BLaER1 (cell line): ENCODE results near the gene MAP1B.

ENCODE experiments used
- H3K27ac ChIP-seq: shearing (Covaris generic); formaldehyde crosslinking; 2 replicates; pipeline ENCODE4 v1.8.1; 2022
- H3K27me3 ChIP-seq: shearing (Covaris generic); formaldehyde crosslinking; 2 replicates; pipeline ENCODE4 v1.8.1; 2022
- H3K36me3 ChIP-seq: shearing (Covaris generic); formaldehyde crosslinking; 2 replicates; pipeline ENCODE4 v1.8.1; 2022
- H3K4me1 ChIP-seq: shearing (Covaris generic); formaldehyde crosslinking; 2 replicates; pipeline ENCODE4 v1.8.1; 2022
- H3K4me2 ChIP-seq: shearing (Covaris generic); formaldehyde crosslinking; 2 replicates; pipeline ENCODE4 v1.8.1; 2022
- H3K4me3 ChIP-seq: shearing (Covaris generic); formaldehyde crosslinking; 2 replicates; pipeline ENCODE4 v1.8.1; 2022
- H3K9ac ChIP-seq: shearing (Covaris generic); formaldehyde crosslinking; 2 replicates; pipeline ENCODE4 v1.8.1; 2022
- H3K9me3 ChIP-seq: shearing (Covaris generic); formaldehyde crosslinking; 2 replicates; pipeline ENCODE4 v1.8.1; 2022
- H4K20me1 ChIP-seq: shearing (Covaris generic); formaldehyde crosslinking; 2 replicates; pipeline ENCODE4 v1.8.1; 2022
- Cebpa-rat ChIP-seq: shearing (Covaris generic); IDR thresholded peaks from 2 replicates; pipeline ENCODE4 v1.8.1; 2022

The MAP1B gene

DNA sequence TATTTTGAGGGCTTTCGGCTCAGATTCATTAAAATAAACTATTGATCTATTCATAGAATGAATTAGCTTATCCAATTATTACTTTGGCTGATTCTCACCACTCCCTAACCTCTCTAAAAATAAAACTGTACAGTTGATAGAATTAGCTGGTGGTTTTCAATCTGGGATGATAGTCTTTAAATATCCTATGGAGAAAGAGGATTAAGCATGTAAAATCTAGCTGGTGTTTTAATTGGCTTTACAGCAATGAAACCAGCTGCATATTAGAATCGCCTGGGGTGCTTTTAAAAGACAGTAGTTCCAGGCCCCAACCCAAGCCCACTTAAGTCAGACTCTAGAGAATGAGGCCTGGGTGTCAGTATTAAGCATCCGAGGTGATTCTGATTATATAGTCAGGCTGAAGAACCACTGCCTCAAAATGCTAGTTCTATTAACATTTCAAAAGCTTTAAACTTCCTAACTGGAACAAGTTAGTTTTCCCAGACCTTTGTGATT is 95.1 kb downstream of the MAP1B start:
- no peaks in the 10 kb centered on the region for H4K20me1 ChIP-seq

GRCh38 chr5:72203251-72203845 is 96.1 kb downstream of the MAP1B start:
- H3K4me1 ChIP-seq: no peaks in the 10 kb centered on the region
- H3K4me3 ChIP-seq: no peak overlapping the region
- TF ChIP-seq Cebpa-rat: no peak
- H3K27ac ChIP-seq: no peak overlapping the region
- H4K20me1 ChIP-seq: no peaks in the 10 kb centered on the region
- no peak overlapping the region for H3K4me2 ChIP-seq
- no peak overlapping the region for H3K9ac ChIP-seq
- H3K36me3 ChIP-seq: peaks cover 67% of the 10 kb centered on the region
- H3K27me3 ChIP-seq: no peaks in the 10 kb centered on the region
- no peaks in the 10 kb centered on the region for H3K9me3 ChIP-seq

More for the DNA sequence above, 95.1 kb downstream of the MAP1B start:
- no peak overlapping the region for H3K27ac ChIP-seq
- no peak overlapping the region for H3K4me3 ChIP-seq
- TF ChIP-seq Cebpa-rat: no peak
- no peak overlapping the region for H3K4me2 ChIP-seq
- H3K4me1 ChIP-seq: no peaks in the 10 kb centered on the region
- H3K27me3 ChIP-seq: no peaks in the 10 kb centered on the region
- no peak overlapping the region for H3K9ac ChIP-seq
- peaks cover 77% of the 10 kb centered on the region for H3K36me3 ChIP-seq
- no peaks in the 10 kb centered on the region for H3K9me3 ChIP-seq

DNA sequence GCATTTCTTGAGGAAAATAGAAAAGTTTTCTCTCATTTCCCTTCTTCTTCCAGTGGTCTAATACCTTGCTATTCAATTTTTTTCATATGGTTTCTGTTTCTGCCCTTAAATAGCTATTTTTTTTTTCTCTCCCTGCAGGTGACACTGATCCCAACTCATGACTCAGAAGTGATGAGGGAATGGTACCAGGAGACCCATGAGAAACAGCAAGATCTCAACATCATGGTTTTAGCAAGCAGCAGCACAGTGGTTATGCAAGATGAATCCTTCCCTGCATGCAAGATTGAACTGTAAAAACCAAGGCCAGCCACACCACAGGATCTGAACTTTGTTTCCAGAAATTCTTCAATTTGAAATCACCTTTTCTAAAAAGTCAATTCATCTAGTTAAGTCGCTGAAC is 97.7 kb downstream of the MAP1B start:
- H3K4me1 ChIP-seq: no peaks in the 10 kb centered on the region
- H3K36me3 ChIP-seq: peaks cover 51% of the 10 kb centered on the region

GRCh38 chr5:72205431-72206009 is 98.2 kb downstream of the MAP1B start:
- Histone ChIP-seq H3K9ac (no peak overlapping the region), H3K4me3 (no peak overlapping the region), H3K36me3 (peaks cover 45% of the 10 kb centered on the region), H3K27ac (no peak overlapping the region), H3K27me3 (no peaks in the 10 kb centered on the region), H3K4me2 (no peak overlapping the region), H4K20me1 (no peaks in the 10 kb centered on the region), H3K4me1 (no peaks in the 10 kb centered on the region), H3K9me3 (no peaks in the 10 kb centered on the region)
- no peak for TF ChIP-seq Cebpa-rat

More for the DNA sequence above, 97.7 kb downstream of the MAP1B start:
- Histone ChIP-seq H3K9ac (no peak overlapping the region), H3K27me3 (no peaks in the 10 kb centered on the region), H3K4me3 (no peak overlapping the region), H3K27ac (no peak overlapping the region), H3K4me2 (no peak overlapping the region), H4K20me1 (no peaks in the 10 kb centered on the region), H3K9me3 (no peaks in the 10 kb centered on the region)
- no peak for TF ChIP-seq Cebpa-rat

GRCh38 chr5:72206160-72206559 is 98.9 kb downstream of the MAP1B start:
- H3K36me3 ChIP-seq: peaks cover 44% of the 10 kb centered on the region

GRCh38 chr5:72206994-72207393 is 99.7 kb downstream of the MAP1B start:
- H3K9me3 ChIP-seq: no peaks in the 10 kb centered on the region
- H3K9ac ChIP-seq: no peak overlapping the region
- no peaks in the 10 kb centered on the region for H3K4me1 ChIP-seq
- H3K27ac ChIP-seq: no peak overlapping the region
- H3K4me3 ChIP-seq: no peak overlapping the region
- H3K36me3 ChIP-seq: peaks cover 44% of the 10 kb centered on the region
- no peak for TF ChIP-seq Cebpa-rat
- no peaks in the 10 kb centered on the region for H4K20me1 ChIP-seq
- no peaks in the 10 kb centered on the region for H3K27me3 ChIP-seq
- H3K4me2 ChIP-seq: no peak overlapping the region

More at GRCh38 chr5:72206160-72206559, 98.9 kb downstream of the MAP1B start:
- no peaks in the 10 kb centered on the region for H4K20me1 ChIP-seq
- no peak overlapping the region for H3K27ac ChIP-seq
- H3K4me2 ChIP-seq: no peak overlapping the region
- no peaks in the 10 kb centered on the region for H3K9me3 ChIP-seq
- H3K9ac ChIP-seq: no peak overlapping the region
- H3K4me3 ChIP-seq: no peak overlapping the region
- TF ChIP-seq Cebpa-rat: no peak
- H3K27me3 ChIP-seq: no peaks in the 10 kb centered on the region
- H3K4me1 ChIP-seq: no peaks in the 10 kb centered on the region

DNA sequence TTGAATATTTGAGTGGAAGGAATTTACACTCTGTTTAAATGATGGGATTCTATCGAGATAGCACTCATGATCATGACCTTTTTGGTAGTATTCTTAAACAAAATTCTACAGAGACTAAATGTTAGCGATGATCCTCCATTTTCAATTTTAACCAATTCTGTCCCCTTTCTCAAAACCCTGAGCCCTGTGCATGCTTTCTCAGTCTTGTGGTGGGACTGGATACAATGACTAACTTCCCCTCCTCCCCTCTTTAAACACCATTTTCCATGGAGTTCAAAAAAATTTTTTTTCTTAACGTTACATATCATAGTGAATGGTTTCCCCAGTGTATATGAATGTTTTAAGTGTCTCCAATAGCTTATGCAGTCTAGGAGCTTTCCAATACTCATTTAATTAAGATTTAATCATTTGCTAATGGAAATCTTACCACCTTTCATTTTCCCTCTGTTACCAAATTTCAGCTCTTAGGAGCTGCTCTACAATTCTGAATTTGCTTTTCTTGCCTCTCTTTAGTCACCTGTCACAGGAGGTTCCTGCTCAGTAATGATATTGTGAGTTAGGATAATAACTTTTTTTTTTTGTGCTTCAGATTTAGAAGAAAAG is 101.2 kb downstream of the MAP1B start:
- H3K4me3 ChIP-seq: no peak overlapping the region
- H4K20me1 ChIP-seq: no peaks in the 10 kb centered on the region
- H3K27ac ChIP-seq: no peak overlapping the region
- TF ChIP-seq Cebpa-rat: no peak
- no peaks in the 10 kb centered on the region for H3K27me3 ChIP-seq
- H3K4me1 ChIP-seq: no peaks in the 10 kb centered on the region
- no peak overlapping the region for H3K9ac ChIP-seq
- H3K4me2 ChIP-seq: no peak overlapping the region
- H3K36me3 ChIP-seq: peaks cover 33% of the 10 kb centered on the region
- H3K9me3 ChIP-seq: no peaks in the 10 kb centered on the region

GRCh38 chr5:72209147-72210115 is 102.2 kb downstream of the MAP1B start:
- Histone ChIP-seq H3K9ac (no peak overlapping the region), H3K9me3 (no peaks in the 10 kb centered on the region), H3K4me3 (no peak overlapping the region), H3K4me2 (no peak overlapping the region), H3K27ac (no peak overlapping the region), H3K4me1 (no peaks in the 10 kb centered on the region), H3K27me3 (no peaks in the 10 kb centered on the region), H3K36me3 (peaks cover 24% of the 10 kb centered on the region), H4K20me1 (no peaks in the 10 kb centered on the region)
- TF ChIP-seq Cebpa-rat: no peak

- H3K4me1 ChIP-seq: no peaks in the 10 kb centered on the region
- H3K9me3 ChIP-seq: no peaks in the 10 kb centered on the region
- no peaks in the 10 kb centered on the region for H3K27me3 ChIP-seq
- H3K9ac ChIP-seq: no peak overlapping the region
- no peak overlapping the region for H3K4me2 ChIP-seq
- no peak for TF ChIP-seq Cebpa-rat
- H4K20me1 ChIP-seq: no peaks in the 10 kb centered on the region
- no peak overlapping the region for H3K4me3 ChIP-seq
- H3K36me3 ChIP-seq: peaks cover 16% of the 10 kb centered on the region
- no peak overlapping the region for H3K27ac ChIP-seq
These were observed 103.8 kb downstream of the MAP1B start for GRCh38 chr5:72210888-72211678.
